Ovary (tissue), 3 donors: ENCODE results near the gene NUDT4.

ENCODE experiments used
- EP300 ChIP-seq: sonication (generic); formaldehyde crosslinking; IDR thresholded peaks from one replicate; pipeline ENCODE4 v1.6.1; 2017; ENCODE audit warnings: antibody characterized with exemption
- POLR2A ChIP-seq: fragments of 450-650 bp; IDR thresholded peaks from one replicate; pipeline ENCODE4 v1.6.1; 2017; ENCODE audit warnings: antibody characterized with exemption, mild to moderate bottlenecking, moderate library complexity
- TF ChIP-seq, protein P1 (sequence below), 3 donors: fragments of 450-650 bp in 2 of 3; fragments of 200-600 bp in 1 of 3; IDR thresholded peaks; one replicate each; pipeline versions ENCODE4 v1.5.1 to v1.8.0; 2016 to 2022; ENCODE audit warnings: antibody characterized with exemption in 3 of 3, mild to moderate bottlenecking in 1 of 3
- donor health status: DM: no; HTN: no; CAD: no.

- TF ChIP-seq, protein P1, sequence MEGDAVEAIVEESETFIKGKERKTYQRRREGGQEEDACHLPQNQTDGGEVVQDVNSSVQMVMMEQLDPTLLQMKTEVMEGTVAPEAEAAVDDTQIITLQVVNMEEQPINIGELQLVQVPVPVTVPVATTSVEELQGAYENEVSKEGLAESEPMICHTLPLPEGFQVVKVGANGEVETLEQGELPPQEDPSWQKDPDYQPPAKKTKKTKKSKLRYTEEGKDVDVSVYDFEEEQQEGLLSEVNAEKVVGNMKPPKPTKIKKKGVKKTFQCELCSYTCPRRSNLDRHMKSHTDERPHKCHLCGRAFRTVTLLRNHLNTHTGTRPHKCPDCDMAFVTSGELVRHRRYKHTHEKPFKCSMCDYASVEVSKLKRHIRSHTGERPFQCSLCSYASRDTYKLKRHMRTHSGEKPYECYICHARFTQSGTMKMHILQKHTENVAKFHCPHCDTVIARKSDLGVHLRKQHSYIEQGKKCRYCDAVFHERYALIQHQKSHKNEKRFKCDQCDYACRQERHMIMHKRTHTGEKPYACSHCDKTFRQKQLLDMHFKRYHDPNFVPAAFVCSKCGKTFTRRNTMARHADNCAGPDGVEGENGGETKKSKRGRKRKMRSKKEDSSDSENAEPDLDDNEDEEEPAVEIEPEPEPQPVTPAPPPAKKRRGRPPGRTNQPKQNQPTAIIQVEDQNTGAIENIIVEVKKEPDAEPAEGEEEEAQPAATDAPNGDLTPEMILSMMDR (IDR thresholded peaks at IDR 0.05): no peak
- TF ChIP-seq POLR2A (no peak), EP300 (no peak)
Measured at GRCh38 chr12:93434256-93434865, 56.6 kb downstream of the NUDT4 start.
